GM19238 (cell line): ENCODE data around the gene TMEM179.
A peak's percentile ranks its signal among the peaks of the same experiment; 100 is the strongest.

Source experiments
- DNase-seq: peaks from one replicate; pipeline ENCODE4 v3.0.0; 2011; ENCODE audit warnings: low spot score; ENCODE audit not compliant: insufficient read length

Gene TMEM179

DNA sequence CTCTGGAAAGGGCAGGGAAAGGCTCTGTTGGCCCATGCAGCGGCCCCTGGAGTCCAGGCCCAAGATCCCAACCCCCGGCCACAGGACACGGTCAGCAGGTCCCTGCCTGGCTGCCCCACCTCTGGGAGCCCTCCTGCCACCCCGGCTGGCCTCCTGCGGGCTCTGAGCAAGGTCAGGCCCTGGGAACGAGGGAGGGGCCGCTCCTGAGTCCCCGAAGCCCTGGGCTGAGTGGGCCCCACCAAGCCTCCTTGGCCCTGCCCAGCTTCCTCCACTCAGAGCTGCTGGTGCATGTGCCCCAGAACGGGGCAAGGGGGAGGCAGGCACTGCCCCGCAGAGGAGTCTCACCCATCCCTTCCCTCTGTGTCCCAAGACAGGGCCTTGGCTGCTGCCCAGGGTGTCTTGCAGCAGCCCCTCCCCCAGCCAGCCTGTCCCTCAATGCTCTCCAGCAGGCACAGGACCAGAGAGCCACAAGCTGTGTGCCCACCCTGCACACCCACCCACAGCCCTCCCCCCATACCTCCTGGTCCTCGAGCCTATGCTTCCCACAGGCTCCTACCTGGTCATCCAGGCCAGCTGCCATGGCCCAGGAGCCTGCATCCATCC is 32.4 kb downstream of the TMEM179 start:
- DNase-seq = no peak

DNA sequence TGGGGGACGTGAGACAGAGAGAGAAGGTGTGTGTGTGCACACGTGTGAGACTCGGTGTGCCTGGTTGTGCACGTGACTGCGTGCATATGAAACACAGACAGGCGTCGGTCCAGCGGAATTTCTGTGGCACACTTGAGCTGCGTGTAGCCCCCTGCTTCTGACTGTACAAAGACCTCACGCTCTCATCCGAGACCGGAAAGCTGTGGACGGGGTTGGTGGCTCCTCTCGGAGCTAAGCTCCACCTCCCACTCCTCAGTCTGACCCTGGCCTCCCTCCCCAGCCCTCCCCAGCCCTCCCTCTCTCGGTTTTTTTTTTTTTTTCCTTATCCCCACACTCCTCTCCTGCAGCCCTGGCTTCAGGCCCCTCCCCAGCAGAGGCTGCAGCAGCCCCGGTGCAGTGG is 33.3 kb downstream of the TMEM179 start:
- DNase-seq = no peak

DNA sequence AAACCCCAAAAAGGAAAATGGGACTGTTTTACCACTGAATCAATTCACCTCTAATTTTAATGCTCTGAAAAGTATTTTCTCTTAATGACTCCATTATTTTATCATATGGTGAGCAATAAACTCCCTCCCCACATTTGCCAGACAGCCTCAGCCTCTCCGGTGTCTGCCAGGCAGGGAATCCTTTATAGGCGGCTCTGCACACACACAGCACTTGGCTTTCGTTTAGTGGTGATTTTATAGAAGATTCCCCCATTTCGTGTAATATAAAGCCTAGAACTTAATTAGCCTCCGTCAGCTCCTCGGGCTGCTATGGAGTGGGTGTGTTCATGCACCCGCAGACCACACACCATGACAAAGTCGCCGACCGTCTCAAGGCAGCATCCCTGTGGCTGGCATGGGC is 35.1 kb downstream of the TMEM179 start:
- DNase-seq = no peak

DNA sequence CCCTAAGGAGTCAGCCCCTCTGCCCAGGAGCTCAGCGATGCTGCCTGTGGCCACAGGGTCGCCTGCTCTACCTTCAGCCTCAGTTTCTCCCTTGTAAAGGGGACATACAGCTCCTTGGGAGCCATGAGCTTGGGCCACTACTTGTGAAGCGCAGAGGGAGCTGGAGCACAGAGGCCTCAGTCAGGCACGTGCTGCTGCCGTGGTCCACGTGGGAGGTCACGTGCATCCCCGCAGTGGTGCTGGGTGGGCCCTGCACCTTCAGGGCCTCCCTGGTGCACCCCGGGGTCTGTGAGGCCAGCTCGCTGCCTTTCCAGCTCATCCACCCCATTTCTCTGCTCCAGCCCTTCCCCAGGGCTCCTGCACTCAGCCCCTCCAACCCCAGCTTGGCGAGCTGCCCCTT is 36.0 kb downstream of the TMEM179 start:
- DNase-seq = no peak

DNA sequence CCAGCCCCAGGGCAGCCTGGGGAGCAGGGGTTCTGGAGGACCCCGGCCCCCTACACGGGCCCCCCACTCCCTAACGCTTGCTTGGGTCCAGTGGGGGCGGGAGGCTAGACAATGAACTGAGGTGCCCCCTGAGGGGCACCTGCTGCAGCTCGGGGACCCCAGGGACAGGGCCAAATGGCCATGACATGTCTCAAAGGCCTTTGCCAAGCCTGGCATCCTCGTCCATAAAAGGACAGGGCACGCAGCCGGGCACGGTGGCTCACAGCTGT is 36.7 kb downstream of the TMEM179 start:
- DNase-seq = no peak

DNA sequence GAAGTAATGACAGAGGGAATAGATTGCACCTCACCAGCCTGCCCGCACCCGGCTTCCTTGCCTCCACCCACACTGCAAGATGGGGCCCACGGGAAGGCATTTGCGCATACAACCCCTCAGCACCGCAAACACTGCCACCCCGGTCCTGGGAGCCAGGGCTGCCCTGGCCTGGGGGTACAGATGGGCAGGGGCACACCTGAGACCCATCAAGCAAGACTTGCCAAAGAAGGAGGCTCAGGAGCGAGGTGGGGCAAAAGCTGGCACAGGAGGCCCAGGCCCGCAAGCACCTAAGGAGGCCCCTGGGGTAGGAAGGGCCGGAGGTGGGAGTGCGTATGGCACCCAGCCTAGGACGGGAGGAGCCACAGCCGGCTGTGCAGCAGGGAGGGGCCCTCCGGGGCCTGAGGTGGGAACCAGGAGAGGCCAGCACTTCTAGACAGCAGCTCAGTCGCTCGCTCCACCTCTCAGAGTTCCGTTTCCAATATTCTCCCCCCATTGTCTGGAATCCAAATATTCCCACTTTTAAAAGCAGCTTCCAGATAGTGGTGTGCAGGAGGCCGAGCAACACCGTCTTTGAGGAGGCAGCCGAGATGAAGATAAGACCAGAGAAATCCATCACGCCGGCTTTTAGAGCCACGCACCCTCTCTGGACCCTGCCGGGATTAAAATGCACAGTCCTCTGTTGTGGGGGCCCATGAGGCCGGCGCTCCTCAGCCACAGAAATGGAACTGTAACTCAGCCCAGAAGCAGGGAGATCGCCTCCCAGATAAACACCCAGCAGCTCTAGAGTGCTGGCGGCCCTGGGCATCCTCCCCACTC is 37.2 kb downstream of the TMEM179 start:
- no peak for DNase-seq

DNA sequence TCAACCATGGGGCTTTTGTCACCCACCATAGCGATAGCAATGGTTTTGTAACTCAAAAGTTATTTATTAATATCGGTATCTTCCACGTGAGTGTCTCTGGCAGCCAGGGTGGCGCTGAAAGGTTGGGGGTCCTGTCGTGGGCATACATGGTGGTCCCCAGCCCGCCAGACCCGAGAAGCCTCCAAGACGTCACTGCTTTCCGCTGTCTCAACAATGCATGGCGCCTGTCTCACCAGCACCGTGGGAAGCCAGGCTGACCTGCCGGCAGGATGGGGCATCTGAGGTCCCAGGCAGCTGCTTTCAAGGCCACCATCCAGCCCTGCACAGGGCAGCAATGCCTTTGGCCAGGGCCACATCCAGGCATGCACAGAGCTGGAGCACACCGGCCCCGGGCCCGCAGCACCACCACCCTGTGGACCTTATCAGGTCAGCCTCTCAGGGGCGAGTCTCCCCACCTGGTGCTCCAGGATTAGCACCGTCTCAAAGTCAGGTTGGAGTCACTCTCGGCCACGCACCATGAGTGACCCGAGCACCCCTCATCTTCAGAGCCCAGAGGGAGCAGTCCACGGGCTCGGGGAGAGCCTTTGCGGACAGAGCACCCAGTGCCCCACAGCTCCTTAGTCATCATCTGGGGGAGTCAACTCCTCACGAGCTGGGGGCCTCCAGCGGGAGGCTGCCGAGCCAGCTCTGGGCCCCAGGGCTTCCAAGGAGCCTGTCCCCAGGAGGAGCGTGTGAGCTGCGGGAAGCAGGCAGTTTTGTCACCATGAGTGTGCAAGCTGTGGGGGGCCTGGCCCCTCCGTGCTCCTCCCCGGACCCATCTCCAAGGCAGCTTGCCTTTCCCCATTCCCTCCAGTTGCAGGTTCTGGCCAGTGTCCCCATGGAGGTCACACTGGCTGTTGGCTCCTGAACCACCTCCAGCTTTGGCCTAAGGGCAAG is 39.6 kb downstream of the TMEM179 start:
- no peak for DNase-seq

DNA sequence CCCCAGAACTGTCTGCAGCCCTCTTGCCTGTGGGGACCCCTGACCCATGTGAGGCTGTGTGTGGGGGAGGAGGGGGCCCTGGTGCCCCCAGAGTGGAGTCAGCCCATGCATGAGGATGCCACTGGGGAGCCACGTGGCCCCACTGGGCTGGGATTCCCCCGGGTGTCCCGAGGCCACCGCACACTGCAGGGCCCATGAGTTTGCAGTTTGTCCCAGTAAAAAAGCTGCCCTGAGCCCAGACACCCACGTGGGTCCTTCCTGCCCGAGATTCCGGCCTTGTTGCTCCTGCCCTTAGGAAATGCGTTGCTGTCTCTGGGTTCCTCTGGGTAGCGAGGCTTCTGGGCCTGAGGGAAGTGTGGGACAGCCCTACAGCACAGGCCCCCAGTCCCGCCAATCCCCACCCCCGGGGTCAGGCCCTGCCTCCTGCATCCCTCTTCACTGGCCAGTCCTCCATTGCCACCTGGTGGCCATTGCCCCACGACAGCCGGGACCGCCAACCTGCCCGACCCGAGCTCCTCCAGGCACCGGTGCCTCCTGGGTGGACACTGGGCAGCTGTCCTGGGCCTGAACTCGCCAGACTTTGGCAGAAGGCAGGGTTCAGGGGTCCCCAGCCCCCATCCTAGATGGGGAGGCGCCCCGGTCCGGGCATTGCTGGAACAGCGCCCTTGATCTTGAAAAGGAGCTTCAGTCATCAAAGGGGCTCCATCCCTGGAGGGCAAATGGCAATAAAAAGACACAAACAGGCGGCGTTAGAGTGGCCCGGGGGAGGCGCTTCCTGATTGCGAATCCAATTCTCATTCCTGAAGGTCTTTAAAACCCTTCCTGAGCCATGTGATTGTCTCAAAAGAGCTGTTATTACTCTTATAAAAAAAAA is 40.6 kb downstream of the TMEM179 start:
- peak; percentile 84 for DNase-seq

DNA sequence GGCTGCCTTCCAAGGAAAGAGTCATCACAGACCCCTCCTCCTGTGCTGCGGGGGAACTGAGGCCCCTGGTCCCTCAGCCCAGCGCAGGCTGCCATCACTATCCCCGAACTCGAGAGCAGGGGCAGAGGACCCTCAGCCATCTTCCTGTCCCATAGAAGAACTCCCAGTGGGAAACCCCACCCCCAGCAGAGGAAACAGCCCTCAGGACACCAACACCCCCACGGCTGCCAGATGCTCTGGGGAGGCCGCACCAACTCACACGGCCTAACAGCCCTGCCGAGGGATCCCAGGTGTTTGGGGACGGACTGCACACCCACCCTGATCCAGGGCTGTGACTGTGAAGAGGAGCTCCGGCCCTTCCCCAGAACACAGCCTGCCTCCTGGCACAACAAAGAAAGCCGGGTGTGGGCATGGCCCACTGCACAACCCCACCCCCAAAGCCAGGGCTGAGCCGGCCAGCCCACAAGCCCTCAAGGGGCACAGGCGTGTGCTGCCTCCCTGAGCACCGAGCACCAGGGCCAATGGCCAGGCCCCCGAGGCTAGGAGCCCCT is 41.3 kb downstream of the TMEM179 start:
- no peak for DNase-seq

DNA sequence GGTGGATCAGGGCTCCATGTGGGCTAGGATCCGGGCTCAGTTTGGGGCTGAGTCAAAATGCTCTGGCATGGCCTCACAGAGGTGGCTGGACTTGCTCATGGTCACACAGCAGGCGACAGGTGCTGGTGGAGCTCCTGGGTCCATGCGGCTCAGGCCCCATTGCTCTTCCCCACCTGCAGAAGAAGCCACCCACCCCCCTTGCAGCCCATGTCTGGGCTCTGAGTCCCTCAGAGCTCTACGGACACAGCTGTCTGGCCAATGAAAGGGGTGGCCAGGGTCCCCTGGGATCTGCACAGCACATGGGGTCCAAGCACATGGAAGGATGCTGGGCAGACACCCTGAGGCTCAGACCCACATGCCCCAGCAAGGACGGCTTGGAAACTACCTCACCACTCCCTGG is 42.0 kb downstream of the TMEM179 start:
- DNase-seq = no peak

DNA sequence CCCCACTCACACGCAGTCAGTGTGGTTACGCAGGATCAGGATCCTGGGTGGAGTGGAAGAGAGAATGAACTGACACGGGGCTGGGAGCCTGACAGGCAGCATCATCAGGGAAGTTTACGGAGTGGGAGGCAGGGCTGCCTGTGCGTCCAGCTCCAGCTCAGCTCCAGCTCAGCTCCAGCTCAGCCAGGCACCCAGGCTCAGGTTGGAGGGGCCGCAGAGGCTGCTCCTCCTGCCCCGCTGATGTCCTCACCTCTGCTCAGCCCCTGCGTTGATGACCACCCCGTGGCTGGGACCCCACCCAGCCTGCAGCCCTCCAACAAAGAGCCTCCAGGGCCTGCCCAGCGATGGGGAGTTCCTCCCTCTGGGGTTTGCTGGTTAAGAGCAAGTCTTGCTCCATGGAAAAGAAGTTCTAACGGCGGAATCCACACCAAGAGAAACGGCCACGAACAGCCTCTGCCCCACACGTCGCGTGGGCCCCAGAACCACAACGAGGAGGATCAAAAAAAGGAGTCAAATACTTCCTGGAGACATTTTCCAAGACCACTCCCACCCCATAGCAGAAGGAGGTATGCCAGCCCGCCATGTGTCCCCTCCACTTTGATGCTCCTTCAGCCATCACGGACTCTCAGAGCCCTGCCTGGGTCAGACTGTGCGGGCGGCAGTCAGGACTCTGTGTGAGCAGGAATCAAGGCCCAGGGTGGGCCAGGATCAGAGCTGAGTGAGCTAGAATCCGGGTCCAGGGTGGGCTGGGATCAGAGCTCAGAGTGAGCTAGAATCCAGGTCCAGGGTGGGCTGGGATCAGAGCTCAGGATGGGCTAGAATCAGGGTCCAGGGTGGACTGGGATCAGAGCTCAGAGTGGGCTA is 42.7 kb downstream of the TMEM179 start:
- DNase-seq = no peak

DNA sequence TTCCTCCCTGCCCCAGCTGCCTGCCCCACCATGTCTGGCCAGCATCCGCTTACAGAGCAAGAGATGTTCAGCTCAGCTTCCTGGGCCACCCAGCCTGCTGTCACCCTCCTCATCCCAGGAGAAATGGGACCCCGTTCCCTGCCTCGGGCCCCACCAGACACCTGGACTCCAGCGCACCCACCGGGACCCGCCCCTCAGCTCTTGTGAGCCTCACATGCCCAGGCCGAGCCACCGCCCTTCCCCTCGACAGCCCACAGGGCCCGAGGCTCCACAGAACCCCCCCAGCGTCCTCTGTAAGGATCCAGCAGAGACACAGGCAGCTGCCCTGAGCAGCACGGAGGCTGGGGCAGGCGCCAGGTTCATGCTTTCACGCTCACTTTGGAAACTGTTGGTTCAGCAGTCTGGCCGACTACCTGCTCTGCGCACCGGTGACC is 43.4 kb downstream of the TMEM179 start:
- no peak for DNase-seq

DNA sequence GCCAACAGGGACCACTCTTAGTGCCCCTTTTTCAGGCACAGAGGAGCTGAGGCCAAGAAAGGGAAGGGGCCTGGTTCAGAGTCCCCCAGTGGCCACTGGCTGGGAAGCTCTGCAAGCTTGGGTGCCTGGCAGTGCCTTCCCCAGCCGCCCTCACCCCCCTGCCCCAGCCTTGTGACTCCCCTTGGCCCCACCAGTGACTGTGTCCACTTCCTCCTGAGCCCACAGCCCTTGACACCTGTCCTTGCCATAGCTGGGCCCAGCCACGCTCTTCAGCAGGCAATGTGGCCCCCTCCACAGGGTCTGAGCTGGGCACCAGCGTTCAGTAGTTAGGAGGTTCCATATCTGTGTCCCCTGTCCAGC is 44.0 kb downstream of the TMEM179 start:
- DNase-seq = no peak

DNA sequence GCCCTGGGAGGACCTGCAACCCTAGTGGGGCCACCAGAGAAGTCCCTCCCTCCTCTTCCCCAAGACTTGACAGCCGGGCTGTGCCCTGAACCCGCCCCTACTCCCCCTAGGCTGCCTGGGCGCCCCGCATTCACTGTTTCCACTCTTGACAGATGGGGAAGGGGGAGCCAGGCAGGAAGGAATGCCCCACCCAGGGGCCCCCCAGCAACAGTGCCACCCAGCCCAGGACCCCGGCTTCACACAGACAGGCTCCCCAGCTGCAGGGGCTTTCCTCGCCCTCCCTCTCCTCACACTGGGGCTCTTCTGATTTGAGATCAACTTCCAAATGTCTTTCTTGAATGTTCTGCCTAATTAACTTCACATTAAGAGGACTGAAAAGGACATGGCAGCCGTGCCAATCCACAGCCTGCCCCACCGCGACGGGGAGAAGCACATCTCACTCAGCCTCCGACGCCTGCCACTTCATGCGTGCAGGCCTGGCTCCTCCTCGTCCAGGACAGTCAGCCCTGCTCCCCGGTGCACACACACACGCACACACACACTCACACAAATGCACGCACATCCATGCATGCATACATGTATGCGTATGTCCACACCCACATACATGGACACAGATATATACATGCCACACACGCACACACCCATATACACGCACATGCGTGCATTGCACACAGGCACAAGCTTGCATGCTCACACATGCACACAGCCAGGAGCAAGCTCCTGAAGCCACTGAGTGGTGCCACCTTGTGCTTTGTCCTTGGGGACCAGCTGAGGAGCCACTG is 44.6 kb downstream of the TMEM179 start:
- DNase-seq = no peak

DNA sequence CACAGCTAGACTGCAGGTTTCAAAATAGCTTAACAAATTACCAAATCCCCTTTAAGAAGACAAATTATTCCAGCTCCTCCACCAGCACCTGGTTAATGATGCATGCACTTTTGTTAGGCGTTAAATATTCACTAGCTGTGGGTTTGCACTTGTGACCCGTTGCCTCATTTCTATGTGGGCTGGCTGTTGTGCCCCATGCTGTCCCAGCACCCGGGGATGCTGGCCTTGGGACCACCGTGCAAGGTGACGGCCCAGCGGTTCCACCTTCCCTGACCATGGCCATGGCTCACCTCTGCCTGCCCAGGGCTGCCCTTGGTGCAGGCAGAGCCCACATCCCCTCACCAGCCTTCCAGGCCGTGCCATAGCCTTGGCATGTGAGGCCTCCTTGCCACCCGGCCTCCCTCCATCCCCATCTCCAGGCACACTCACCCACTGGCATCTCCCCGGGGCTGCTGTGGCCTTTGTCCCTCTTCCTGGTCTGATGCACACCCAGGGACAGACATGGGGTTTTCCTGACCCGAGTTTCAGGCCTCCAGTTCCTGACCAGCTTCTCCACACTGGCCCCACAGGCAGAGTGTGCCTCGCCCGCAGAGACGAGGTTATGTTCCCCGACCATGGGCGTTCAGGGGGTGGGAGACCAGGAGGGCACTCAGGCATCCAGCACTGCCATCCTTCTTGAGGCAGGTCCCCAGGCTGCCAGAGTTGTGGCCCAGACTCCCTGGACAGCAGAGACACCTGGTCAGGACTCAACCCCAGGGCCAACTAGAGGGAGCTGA is 45.4 kb downstream of the TMEM179 start:
- no peak for DNase-seq

DNA sequence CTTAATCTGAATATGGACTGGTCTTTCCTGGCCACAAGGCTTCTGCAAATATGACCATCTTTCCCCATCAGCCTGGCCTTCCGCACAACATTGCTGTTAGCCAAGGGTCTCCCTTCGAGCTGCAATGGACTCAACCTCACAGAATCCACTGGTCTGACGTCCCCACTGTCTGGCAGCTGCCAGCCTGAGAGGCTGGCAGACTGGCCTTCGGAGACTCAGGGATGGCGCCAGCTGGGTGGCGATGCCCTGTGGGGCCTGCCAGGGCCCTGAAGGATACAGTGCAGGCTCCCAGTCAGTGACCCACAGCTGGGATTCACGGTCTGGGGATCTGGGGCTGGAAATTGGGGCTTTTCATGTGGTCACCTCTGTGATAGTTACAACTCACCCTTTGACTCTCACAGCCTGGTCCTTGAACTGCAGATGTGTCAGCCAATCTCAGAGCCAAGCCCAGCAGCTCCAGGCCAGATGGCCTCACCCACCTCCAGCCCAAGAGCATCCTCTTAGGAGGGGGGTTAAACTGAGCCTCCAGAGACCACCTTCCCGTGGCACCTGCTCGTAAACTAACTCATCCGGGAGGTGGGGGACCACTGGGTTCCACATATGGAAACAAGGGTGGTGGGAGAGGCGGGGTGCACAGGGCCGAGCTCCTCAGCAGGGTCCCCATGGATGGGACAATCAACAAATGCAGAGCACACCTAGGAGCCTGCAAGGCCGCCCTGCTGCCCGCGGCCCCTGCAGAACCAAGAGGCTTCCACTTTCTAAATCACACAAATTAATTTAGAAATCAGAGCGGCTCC is 46.1 kb downstream of the TMEM179 start:
- no peak for DNase-seq

DNA sequence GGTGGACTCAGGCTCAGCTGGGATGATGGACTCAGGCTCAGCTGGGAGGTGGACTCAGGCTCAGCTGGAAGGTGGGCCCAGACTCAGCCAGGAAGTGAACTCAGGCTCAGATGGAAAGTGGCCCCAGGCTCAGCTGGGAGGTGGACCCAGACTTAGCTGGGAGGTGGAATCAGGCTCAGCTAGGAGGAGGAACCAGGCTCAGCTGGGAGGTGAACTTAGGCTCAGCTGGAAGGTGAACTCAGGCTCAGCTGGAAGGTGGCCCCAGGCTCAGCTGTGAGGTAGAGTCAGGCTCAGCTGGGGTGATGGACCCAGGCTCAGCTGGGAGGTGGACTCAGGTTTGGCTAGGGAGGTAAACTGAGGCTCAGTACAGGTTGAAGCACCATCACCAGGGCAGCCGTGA is 46.8 kb downstream of the TMEM179 start:
- no peak for DNase-seq

DNA sequence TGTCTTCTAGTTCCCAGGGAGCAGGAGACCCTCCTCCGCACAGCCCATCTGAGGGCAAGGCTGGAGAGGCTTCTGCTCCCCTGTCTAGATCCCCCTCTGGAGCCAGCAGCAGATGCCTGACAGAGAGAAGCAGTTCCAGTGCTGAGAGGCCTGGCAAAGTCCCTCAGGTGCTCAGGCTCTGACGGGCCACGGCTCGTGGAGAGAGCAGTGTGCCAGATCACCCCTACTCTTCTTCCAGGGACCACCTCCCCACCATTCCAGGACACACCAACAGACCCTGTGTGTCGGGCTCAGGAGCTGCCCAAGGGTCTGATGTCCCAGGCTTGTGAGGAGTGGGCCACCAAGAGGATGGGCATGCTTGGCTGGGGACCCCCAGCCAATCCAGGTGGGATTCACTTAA is 47.5 kb downstream of the TMEM179 start:
- DNase-seq = no peak
